Small intestine (tissue), 7 donors: Measurements from ENCODE around the gene PLEKHG4B. TPM values are rescaled to one million over a fixed set of nuclear protein-coding genes. Genes with fewer than 3 reads are reported as not detected.
"Not testable (repeated sequence)": the region's sequence is repeated elsewhere in the genome, so short reads cannot be mapped to it uniquely, and the experiment has no call there.

Experiments used
- DNase-seq, 2 donors: peaks; one replicate each; pipeline versions ENCODE4 v3.0.0 to v3.0.0-alpha.2; 2013
- FAIRE-seq: peaks from 2 replicates; lab custom pipeline; 2012; peaks lifted over from hg19 to GRCh38; lab: Jason Lieb, UNC
- H3K27ac ChIP-seq, 3 donors: one replicate each; pipeline ENCODE4 v1.5.1; 2013; ENCODE audit warnings: low read length in 2 of 3, mild to moderate bottlenecking in 2 of 3, control low read depth in 1 of 3, inconsistent platforms in 1 of 3, low read depth in 1 of 3, moderate library complexity in 1 of 3
- H3K27me3 ChIP-seq, 3 donors: one replicate each; pipeline ENCODE4 v1.6.1; 2013; ENCODE audit warnings: low read length in 3 of 3, inconsistent platforms in 1 of 3; ENCODE audit not compliant: control insufficient read depth in 3 of 3, insufficient read depth in 3 of 3
- H3K36me3 ChIP-seq, 3 donors: one replicate each; pipeline ENCODE4 v1.6.1; 2013; ENCODE audit warnings: low read length in 3 of 3, inconsistent platforms in 1 of 3, low read depth in 1 of 3, mild to moderate bottlenecking in 1 of 3, moderate library complexity in 1 of 3; ENCODE audit not compliant: control insufficient read depth in 3 of 3, insufficient read depth in 2 of 3
- H3K4me1 ChIP-seq, 3 donors: one replicate each; pipeline ENCODE4 v1.6.1; 2013; ENCODE audit warnings: low read length in 2 of 3, inconsistent platforms in 1 of 3, low read depth in 1 of 3, mild to moderate bottlenecking in 1 of 3, moderate library complexity in 1 of 3; ENCODE audit not compliant: control insufficient read depth in 3 of 3, insufficient read depth in 2 of 3
- H3K4me3 ChIP-seq, 3 donors: one replicate each; pipeline ENCODE4 v1.5.1; 2013; ENCODE audit warnings: low read length in 3 of 3, control low read depth in 1 of 3, inconsistent platforms in 1 of 3, low read depth in 1 of 3, mild to moderate bottlenecking in 1 of 3, moderate library complexity in 1 of 3
- H3K9me3 ChIP-seq, 2 donors: one replicate each; pipeline ENCODE4 v1.6.1; 2013; ENCODE audit warnings: low read depth in 1 of 2, low read length in 1 of 2; ENCODE audit not compliant: control insufficient read depth in 2 of 2, insufficient read depth in 1 of 2
- WGBS, 3 donors: extraction: QIAGEN DNeasy Blood & Tissue Kit; methylation state at CpG; one replicate each; pipeline ENCODE4 v1.1.7; 2013; 5-methylcytosine and 5-hydroxymethylcytosine counted together
- polyA plus RNA-seq, 4 donors: library from polyadenylated mRNA; stranded (reverse) in 3 of 4; unstranded in 1 of 4; fragments of 200-250 nt in 3 of 4; fragments of 120-200 nt in 1 of 4; gene quantifications; one replicate each; pipeline versions ENCODE4 v1.2.1 to v1.2.3, GENCODE V29; 2013
- donor health status: healthy with polysubstance abuse.
- donor health status: control.
- donor health status: control.
- donor health status: Bipolar disorder and iron deficiency.
- donor health status: healthy.

PLEKHG4B gene
- polyA plus RNA-seq, 4 donors, result 0.01 to 0.44 TPM; not detected in 2

GRCh38 chr5:227375-227774 is 135.4 kb downstream of the PLEKHG4B start:
- H3K9me3 ChIP-seq, FAIRE-seq, H3K4me1 ChIP-seq, H3K27me3 ChIP-seq, DNase-seq, H3K4me3 ChIP-seq, H3K27ac ChIP-seq: not testable (repeated sequence)
- WGBS, 3 donors, result 88 to 97% (median 93%) methylated on average over 7 to 15 of the region's 17 CpGs
- H3K36me3 ChIP-seq, result peaks cover 18 to 57% (median 34%) of the 10 kb centered on the region in 3 donors

DNA sequence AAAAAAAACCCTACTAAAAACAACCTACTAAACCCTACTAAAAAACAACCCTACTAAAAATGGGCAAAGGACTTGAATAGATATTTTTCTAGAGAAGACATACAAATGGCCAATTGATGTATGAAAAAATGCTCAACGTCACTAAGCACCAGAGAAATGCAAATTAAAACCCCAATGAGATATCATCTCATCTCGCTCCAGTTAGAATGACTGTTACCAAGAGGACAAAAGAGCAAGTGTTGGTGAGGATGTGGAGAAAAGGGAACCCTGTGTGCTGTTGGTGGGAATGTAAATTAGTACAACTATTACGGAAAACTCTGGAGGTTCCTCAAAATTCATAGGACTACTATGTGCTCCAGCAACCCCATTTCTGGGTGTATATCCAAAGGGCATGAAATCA is 136.9 kb downstream of the PLEKHG4B start:
- WGBS, 3 donors, result 72 to 89% (median 77%) methylated on average over 3 of the region's 3 CpGs
- no peaks in the 10 kb centered on the region for H3K9me3 ChIP-seq
- no peaks in the 10 kb centered on the region for H3K27me3 ChIP-seq
- no peak for DNase-seq
- H3K4me3 ChIP-seq, result no peak overlapping the region
- H3K36me3 ChIP-seq, result peaks cover 21 to 63% (median 41%) of the 10 kb centered on the region in 3 donors
- no peaks in the 10 kb centered on the region for H3K4me1 ChIP-seq
- no peak overlapping the region for H3K27ac ChIP-seq
- no peak for FAIRE-seq

- peaks cover 20 to 57% (median 30%) of the 10 kb centered on the region in 3 donors for H3K36me3 ChIP-seq
- 91 to 98% (median 92%) methylated on average over 14 of the region's 14 CpGs for WGBS, 3 donors
- no peaks in the 10 kb centered on the region for H3K9me3 ChIP-seq
- FAIRE-seq (no peak), DNase-seq (no peak)
- H3K4me1 ChIP-seq, result no peaks in the 10 kb centered on the region
- no peak overlapping the region for H3K27ac ChIP-seq
- H3K4me3 ChIP-seq, result no peak overlapping the region
- H3K27me3 ChIP-seq, result no peaks in the 10 kb centered on the region
These were observed 138.7 kb downstream of the PLEKHG4B start for GRCh38 chr5:230711-231110.

GRCh38 chr5:231661-232060 is 139.7 kb downstream of the PLEKHG4B start:
- DNase-seq (no peak), FAIRE-seq (no peak)
- WGBS, 3 donors, result 80 to 88% (median 85%) methylated on average over 13 of the region's 13 CpGs
- Histone ChIP-seq H3K36me3 (peaks cover 20 to 55% (median 23%) of the 10 kb centered on the region in 3 donors), H3K27me3 (no peaks in the 10 kb centered on the region), H3K9me3 (no peaks in the 10 kb centered on the region), H3K4me3 (no peak overlapping the region), H3K27ac (no peak overlapping the region), H3K4me1 (no peaks in the 10 kb centered on the region)

GRCh38 chr5:233426-233825 is 141.5 kb downstream of the PLEKHG4B start:
- not testable (repeated sequence) for FAIRE-seq, H3K9me3 ChIP-seq, H3K4me1 ChIP-seq, H3K27me3 ChIP-seq, H3K4me3 ChIP-seq, H3K27ac ChIP-seq, DNase-seq
- 96 to 98% (median 96%) methylated on average over 20 of the region's 20 CpGs for WGBS, 3 donors
- H3K36me3 ChIP-seq, result peaks cover 15 to 50% (median 19%) of the 10 kb centered on the region in 3 donors

DNA sequence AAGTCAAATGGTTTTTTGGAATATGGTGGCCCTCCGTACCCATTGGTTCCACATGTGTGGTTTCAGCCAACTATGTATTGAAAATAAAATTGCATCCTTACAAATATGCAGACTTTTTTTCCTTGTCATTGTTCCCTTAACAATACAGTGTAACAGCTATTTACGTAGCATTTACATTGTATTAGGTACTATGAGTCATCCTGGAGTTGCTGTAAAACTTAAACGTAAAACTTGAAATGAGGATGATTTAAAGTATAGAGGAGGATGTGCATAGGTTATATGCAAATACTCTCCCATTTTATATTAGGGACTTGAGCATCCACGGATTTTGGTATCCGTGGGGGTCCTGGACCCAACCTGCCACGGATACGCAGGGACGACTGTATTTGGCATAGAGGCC is 142.5 kb downstream of the PLEKHG4B start:
- DNase-seq (no peak), FAIRE-seq (no peak)
- no peaks in the 10 kb centered on the region for H3K9me3 ChIP-seq
- H3K4me1 ChIP-seq, result no peaks in the 10 kb centered on the region
- H3K36me3 ChIP-seq, result peaks cover 10 to 56% (median 15%) of the 10 kb centered on the region in 3 donors
- WGBS, 3 donors, result 86 to 93% (median 90%) methylated on average over 8 of the region's 8 CpGs
- H3K4me3 ChIP-seq, result no peak overlapping the region
- no peaks in the 10 kb centered on the region for H3K27me3 ChIP-seq
- no peak overlapping the region for H3K27ac ChIP-seq

DNA sequence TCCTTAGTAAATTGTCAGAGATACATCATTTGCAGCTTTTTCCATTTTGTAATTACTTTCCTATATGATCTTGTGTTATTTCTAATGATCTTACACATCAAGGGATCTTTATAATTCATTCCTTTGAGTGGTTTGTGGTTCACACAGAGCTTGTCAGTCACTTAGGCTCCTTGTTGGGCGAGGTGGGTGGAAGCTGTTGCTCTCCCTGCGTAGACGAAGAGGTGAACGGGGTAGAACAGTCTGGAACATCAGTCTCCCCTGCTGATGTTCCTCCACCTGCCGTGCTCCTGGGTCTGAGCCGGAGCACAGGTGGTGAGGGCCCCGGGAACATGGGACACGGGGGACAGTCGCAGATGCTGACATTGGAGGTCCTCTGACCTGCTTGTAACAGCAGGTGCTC is 143.6 kb downstream of the PLEKHG4B start:
- WGBS, 3 donors, result 94 to 95% (median 94%) methylated on average over 6 to 7 of the region's 9 CpGs
- H3K27me3 ChIP-seq, result not testable (repeated sequence)
- H3K36me3 ChIP-seq, result peaks cover 10 to 62% (median 14%) of the 10 kb centered on the region in 3 donors

GRCh38 chr5:237931-238330 is 146.0 kb downstream of the PLEKHG4B start:
- WGBS, 3 donors, result 95 to 98% (median 98%) methylated on average over 7 to 8 of the region's 8 CpGs
- Histone ChIP-seq H3K36me3 (peaks cover 7 to 66% (median 14%) of the 10 kb centered on the region in 3 donors), H3K9me3 (peaks cover 0 to 13% of the 10 kb centered on the region in 2 donors)
- not testable (repeated sequence) for H3K27ac ChIP-seq, FAIRE-seq, H3K4me3 ChIP-seq, H3K4me1 ChIP-seq, DNase-seq, H3K27me3 ChIP-seq

More for the DNA sequence above, 143.6 kb downstream of the PLEKHG4B start:
- H3K9me3 ChIP-seq, DNase-seq, H3K4me3 ChIP-seq, H3K27ac ChIP-seq, H3K4me1 ChIP-seq, FAIRE-seq: not testable (repeated sequence)
